Omental fat pad (tissue), 4 donors: ENCODE measurements around the gene AGRP. TPM values are rescaled to one million over a fixed set of nuclear protein-coding genes. Genes with fewer than 3 reads are reported as not detected.

Experiments used
- ATAC-seq: fragments of 150-250 bp; one replicate; pipeline ENCODE4 v1.9.1; 2016; ENCODE audit warnings: mild to moderate bottlenecking, moderate library complexity; ENCODE audit not compliant: low FRiP score
- DNase-seq: peaks from one replicate; pipeline ENCODE4 v3.0.0-alpha.2; 2019; ENCODE audit warnings: low spot score
- total RNA-seq, 4 donors: library from RNA; depleted of rRNA; stranded (reverse); fragments of >200 nt; gene quantifications; one replicate each; pipeline ENCODE4 v1.1.0, GENCODE V29; 2016
- TF ChIP-seq, protein P1 (sequence below), 3 donors: fragments of 450-650 bp; IDR thresholded peaks; one replicate each; pipeline ENCODE4 v1.5.1; 2016 to 2017; ENCODE audit warnings: antibody characterized with exemption in 3 of 3, mild to moderate bottlenecking in 3 of 3, moderate library complexity in 2 of 3

AGRP gene
- total RNA-seq, 4 donors from 2014 or later: not detected

DNA sequence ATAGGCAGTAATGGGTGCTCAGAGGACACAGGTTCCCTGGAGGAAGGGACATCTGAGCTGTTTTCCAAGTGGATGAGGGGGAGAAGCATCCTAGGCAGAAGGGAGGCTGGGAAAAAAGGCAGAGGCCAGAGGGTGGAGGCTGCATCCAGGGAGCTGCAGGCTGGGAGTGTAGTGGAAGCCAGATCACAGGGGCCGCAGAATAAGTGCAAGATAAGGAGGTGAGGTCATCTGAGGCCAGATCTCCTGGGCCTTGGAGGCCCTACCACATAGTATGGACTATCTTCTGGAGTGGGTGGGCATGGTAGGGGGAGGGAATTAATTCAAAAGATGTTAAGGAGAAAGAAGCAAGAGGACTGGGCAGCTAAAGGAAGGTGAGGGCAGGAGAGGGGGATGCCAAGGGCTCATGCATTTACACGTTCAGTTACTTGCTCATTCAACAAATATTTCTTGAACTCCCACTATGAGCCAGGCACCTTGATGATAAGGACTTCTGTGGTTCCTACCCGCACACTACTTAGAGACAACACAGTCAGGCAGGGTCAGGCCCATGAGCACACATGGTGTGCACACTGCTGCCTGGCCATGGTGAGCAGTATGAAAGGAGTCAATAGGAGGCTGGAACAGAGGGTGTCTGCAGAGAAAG lies 42.9 kb upstream of the AGRP start:
- TF ChIP-seq, protein P1, sequence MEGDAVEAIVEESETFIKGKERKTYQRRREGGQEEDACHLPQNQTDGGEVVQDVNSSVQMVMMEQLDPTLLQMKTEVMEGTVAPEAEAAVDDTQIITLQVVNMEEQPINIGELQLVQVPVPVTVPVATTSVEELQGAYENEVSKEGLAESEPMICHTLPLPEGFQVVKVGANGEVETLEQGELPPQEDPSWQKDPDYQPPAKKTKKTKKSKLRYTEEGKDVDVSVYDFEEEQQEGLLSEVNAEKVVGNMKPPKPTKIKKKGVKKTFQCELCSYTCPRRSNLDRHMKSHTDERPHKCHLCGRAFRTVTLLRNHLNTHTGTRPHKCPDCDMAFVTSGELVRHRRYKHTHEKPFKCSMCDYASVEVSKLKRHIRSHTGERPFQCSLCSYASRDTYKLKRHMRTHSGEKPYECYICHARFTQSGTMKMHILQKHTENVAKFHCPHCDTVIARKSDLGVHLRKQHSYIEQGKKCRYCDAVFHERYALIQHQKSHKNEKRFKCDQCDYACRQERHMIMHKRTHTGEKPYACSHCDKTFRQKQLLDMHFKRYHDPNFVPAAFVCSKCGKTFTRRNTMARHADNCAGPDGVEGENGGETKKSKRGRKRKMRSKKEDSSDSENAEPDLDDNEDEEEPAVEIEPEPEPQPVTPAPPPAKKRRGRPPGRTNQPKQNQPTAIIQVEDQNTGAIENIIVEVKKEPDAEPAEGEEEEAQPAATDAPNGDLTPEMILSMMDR (IDR thresholded peaks at IDR 0.05): no peak
- DNase-seq: no peak
- ATAC-seq: no peak

DNA sequence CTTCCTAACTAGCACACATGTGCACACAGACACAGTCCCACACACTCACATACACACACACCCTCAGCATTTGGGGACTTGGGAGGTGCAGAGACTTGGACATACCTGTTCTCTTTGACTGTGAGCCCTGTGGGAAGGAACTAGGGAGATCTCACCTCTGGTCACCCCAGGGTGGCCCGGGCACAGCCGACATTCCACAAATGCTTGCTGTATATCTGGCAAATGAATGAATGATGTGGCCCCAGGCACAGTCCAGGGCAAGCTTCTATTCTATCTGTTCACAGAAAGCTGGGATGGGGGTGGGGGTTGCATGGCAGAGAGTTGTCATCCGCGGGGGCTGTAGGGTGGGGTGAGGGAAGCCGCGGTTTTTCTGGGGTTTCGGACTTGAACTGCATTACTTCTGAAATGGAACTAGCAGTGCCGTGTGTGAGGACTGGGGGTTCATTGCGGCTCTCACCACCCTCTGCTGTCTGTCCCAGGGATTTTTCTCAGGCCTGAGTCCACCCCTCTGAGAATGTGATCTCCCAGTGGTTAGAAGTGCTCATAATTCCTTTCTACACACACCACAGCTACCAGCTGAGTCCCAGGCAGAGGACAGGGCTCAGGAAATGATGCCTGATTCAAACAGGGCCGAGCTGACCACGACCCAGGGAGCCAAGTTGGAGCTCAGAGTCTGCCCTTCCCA lies 42.0 kb upstream of the AGRP start:
- DNase-seq: no peak
- ATAC-seq: no peak
- TF ChIP-seq, protein P1 (IDR thresholded peaks at IDR 0.05): no peak

DNA sequence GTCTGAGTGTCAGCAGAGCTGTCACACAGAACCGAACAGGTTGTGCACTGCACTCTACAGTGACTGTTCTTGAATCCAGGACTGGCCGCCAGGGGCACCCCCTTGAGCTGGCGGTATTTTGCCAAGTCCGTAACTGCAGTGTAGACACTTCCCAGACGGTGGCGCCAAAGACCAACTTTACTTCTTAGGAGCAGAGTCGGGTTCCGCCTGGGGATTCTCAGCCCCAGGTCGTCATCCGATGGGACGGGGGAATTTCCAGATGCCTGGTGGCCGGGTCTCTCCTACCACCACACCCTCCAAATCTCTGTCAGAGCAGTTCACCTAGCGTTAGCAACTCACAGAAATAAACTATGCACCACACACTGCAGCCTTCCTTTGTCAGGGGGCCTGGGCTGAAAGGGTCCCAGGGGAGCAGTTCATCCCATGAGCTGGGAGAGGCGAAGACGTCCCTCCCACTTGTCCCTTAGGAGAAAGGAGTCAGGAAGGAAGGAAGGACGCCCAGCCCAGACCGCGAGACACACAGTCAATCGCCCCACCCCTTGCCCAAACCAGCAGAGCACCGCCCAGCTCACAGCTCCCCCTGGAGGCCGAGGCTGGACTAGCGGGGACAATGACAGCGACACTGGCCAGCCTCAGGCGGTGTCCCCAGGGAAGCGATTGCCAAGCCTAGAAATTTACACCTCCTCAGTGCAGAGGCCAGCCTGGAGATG lies 37.9 kb upstream of the AGRP start:
- ATAC-seq: peak; percentile 90
- TF ChIP-seq, protein P1 (IDR thresholded peaks at IDR 0.05): peak in 2 of 3 donors; percentile 49 to 94

DNA sequence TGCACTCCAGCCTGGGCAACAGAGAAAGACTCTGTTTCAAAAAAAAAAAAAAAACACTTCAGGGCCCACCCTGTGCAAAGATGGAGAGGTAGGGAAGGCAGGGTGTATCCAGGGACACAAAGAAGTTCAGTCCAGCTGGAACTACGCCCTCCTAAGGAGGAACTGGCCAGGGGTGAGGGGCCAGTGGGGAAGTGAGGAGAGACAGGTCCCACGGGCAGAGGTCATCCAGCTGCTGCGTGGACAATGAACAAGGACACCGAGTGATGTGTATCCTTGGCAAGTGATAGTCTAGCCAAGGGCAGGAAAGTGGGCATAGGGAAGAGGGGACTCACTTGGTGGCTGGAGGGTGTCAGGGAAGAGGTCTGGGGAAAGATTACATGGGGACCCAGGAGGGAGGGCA lies 35.9 kb upstream of the AGRP start:
- ATAC-seq: no peak

More for the DNA sequence above, 37.9 kb upstream of the AGRP start:
- DNase-seq: peak; percentile 98

DNA sequence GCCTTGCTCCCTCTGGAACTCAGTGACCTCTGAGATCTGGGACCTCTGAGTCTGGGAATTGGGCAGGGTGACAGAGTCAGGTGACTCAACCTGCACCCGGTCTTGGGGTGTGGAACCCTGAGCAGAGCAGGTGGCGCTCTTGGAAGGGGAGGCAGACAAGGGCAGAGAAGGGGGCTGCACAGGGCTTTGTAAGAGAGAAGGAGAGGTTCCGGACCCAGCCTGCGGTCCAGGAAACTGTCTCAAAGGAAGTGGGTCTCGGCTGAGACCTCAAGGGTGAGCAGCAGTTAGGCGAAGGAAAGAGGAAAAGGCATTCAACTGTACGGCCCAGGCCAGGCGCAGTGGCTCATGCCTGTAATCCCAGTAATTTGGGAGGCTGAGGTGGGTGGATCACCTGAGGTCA lies 35.3 kb upstream of the AGRP start:
- no peak for ATAC-seq
- TF ChIP-seq, protein P1 (IDR thresholded peaks at IDR 0.05): no peak
- DNase-seq: no peak

More for the DNA sequence above, 35.9 kb upstream of the AGRP start:
- DNase-seq: no peak
- TF ChIP-seq, protein P1 (IDR thresholded peaks at IDR 0.05): no peak

DNA sequence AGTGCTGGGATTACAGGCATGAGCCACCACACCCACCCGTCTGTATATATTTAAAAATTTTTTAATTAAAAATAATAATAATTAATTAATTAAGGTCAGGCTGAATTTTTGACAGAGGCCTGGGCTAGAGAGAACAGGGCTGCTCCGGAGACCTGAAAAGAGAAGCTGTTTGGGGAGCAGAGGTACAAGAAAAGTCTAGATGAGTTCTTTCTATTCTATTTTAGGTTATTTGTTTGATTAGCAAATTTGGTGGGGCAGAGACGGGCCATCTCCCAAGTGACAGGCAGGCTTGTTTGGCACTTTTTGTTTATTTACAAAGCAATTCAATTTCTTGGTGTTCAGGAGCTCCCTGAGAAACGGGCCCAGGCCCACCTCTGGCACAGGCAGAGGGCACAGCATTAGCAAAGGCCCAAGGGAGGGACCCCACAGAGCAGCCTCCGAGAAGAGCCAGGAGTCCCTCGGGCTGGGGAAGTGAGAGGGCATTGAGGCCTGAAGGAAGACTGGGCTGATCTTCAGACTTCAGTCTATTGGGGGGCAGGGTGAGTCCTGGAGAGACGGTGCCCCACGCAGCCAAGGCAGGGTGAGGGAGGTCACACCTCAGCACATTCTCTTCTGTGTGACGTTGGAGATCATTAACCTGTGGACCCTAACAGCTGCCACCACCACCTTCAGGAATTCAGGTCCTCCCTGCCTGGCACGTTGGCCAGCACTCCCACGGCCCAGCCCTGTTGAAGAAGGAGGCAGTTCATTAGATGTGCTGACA lies 34.5 kb upstream of the AGRP start:
- TF ChIP-seq, protein P1 (IDR thresholded peaks at IDR 0.05): no peak
- DNase-seq (no peak), ATAC-seq (no peak)
